Skeletal muscle tissue (tissue), 4 donors: ENCODE data around the gene KATNAL1. TPM values are rescaled to one million over a fixed set of nuclear protein-coding genes. Genes with fewer than 3 reads are reported as not detected.

Experiments used
- H3K27ac ChIP-seq: one replicate; pipeline ENCODE4 v1.7.0; 2013; ENCODE audit warnings: mild to moderate bottlenecking, low read depth, low read length, inconsistent platforms
- H3K27me3 ChIP-seq, 3 donors: one replicate each; pipeline ENCODE4 v1.7.0; 2013; ENCODE audit warnings: low read length in 3 of 3; ENCODE audit not compliant: control insufficient read depth in 3 of 3, insufficient read depth in 3 of 3
- H3K36me3 ChIP-seq, 3 donors: one replicate each; pipeline ENCODE4 v1.7.0; 2013; ENCODE audit warnings: low read length in 3 of 3; ENCODE audit not compliant: control insufficient read depth in 3 of 3, insufficient read depth in 3 of 3
- H3K4me1 ChIP-seq, 3 donors: one replicate each; pipeline ENCODE4 v1.7.0; 2013; ENCODE audit warnings: low read length in 3 of 3, mild to moderate bottlenecking in 3 of 3; ENCODE audit not compliant: control insufficient read depth in 3 of 3, insufficient read depth in 3 of 3
- H3K4me3 ChIP-seq, 3 donors: one replicate each; pipeline ENCODE4 v1.7.0; 2013; ENCODE audit warnings: low read length in 3 of 3
- H3K9ac ChIP-seq, 3 donors: one replicate each; pipeline ENCODE4 v1.7.0; 2013; ENCODE audit warnings: low read length in 3 of 3, mild to moderate bottlenecking in 3 of 3, moderate library complexity in 2 of 3, low read depth in 1 of 3
- H3K9me3 ChIP-seq, 3 donors: one replicate each; pipeline ENCODE4 v1.7.0; 2013; ENCODE audit warnings: low read length in 3 of 3; ENCODE audit not compliant: control insufficient read depth in 3 of 3
- total RNA-seq: library from RNA; depleted of rRNA; stranded (reverse); fragments of >200 nt; gene quantifications from one replicate; pipeline ENCODE4 v1.2.3, GENCODE V29; 2014
- donor health status: Osteomylitis.

The KATNAL1 gene
- total RNA-seq, 1 donor from 2014 or later = 16.2 TPM

- Histone ChIP-seq H3K4me3 (no peak overlapping the region), H3K9me3 (no peaks in the 10 kb centered on the region), H3K9ac (no peak overlapping the region), H3K36me3 (no peaks in the 10 kb centered on the region), H3K27ac (no peak overlapping the region), H3K4me1 (peaks cover 13 to 19% (median 19%) of the 10 kb centered on the region in 3 donors), H3K27me3 (no peaks in the 10 kb centered on the region)
Measured at GRCh38 chr13:30345426-30346100, 38.2 kb upstream of the KATNAL1 start.

GRCh38 chr13:30341815-30342570, 34.6 kb upstream of the KATNAL1 start:
- H3K27me3 ChIP-seq = no peaks in the 10 kb centered on the region
- peaks cover 24 to 36% (median 28%) of the 10 kb centered on the region in 3 donors for H3K4me1 ChIP-seq
- no peak overlapping the region for H3K9ac ChIP-seq
- no peaks in the 10 kb centered on the region for H3K36me3 ChIP-seq
- peak overlapping the region; percentile 11 for H3K27ac ChIP-seq
- peak overlapping the region in 1 of 3 donors; percentile 30 for H3K4me3 ChIP-seq
- H3K9me3 ChIP-seq = no peaks in the 10 kb centered on the region

- Histone ChIP-seq H3K9me3 (no peaks in the 10 kb centered on the region), H3K36me3 (no peaks in the 10 kb centered on the region), H3K9ac (peak overlapping the region in 1 of 3 donors; percentile 51), H3K4me3 (peak overlapping the region in 2 of 3 donors; percentile 35 to 49), H3K27ac (peak overlapping the region; percentile 37), H3K4me1 (peaks cover 24 to 36% (median 28%) of the 10 kb centered on the region in 3 donors), H3K27me3 (no peaks in the 10 kb centered on the region)
Measured at GRCh38 chr13:30340331-30341250, 33.2 kb upstream of the KATNAL1 start.

- Histone ChIP-seq H3K9ac (peak overlapping the region in 1 of 3 donors; percentile 51), H3K4me3 (peak overlapping the region in 2 of 3 donors; percentile 35 to 49), H3K4me1 (peaks cover 24 to 36% (median 28%) of the 10 kb centered on the region in 3 donors), H3K27ac (peak overlapping the region; percentile 37), H3K36me3 (no peaks in the 10 kb centered on the region), H3K27me3 (no peaks in the 10 kb centered on the region), H3K9me3 (no peaks in the 10 kb centered on the region)
Measured at GRCh38 chr13:30339738-30340330, 32.5 kb upstream of the KATNAL1 start.

- no peaks in the 10 kb centered on the region for H3K27me3 ChIP-seq
- H3K27ac ChIP-seq = no peak overlapping the region
- H3K9me3 ChIP-seq = no peaks in the 10 kb centered on the region
- H3K4me3 ChIP-seq = no peak overlapping the region
- peaks cover 24 to 36% (median 28%) of the 10 kb centered on the region in 3 donors for H3K4me1 ChIP-seq
- no peak overlapping the region for H3K9ac ChIP-seq
- no peaks in the 10 kb centered on the region for H3K36me3 ChIP-seq
Measured at GRCh38 chr13:30338952-30339351, 31.6 kb upstream of the KATNAL1 start.

GRCh38 chr13:30338331-30338851, 31.0 kb upstream of the KATNAL1 start:
- peaks cover 24 to 36% (median 28%) of the 10 kb centered on the region in 3 donors for H3K4me1 ChIP-seq
- H3K36me3 ChIP-seq = no peaks in the 10 kb centered on the region
- no peak overlapping the region for H3K4me3 ChIP-seq
- H3K9me3 ChIP-seq = no peaks in the 10 kb centered on the region
- no peaks in the 10 kb centered on the region for H3K27me3 ChIP-seq
- H3K9ac ChIP-seq = no peak overlapping the region
- H3K27ac ChIP-seq = no peak overlapping the region

- H3K27me3 ChIP-seq = no peaks in the 10 kb centered on the region
- no peaks in the 10 kb centered on the region for H3K9me3 ChIP-seq
- no peaks in the 10 kb centered on the region for H3K36me3 ChIP-seq
- H3K4me3 ChIP-seq = no peak overlapping the region
- H3K4me1 ChIP-seq = peaks cover 19 to 29% (median 23%) of the 10 kb centered on the region in 3 donors
- H3K27ac ChIP-seq = no peak overlapping the region
- no peak overlapping the region for H3K9ac ChIP-seq
Measured at GRCh38 chr13:30337061-30337610, 29.8 kb upstream of the KATNAL1 start.

GRCh38 chr13:30334663-30335386, 27.5 kb upstream of the KATNAL1 start:
- Histone ChIP-seq H3K9me3 (no peaks in the 10 kb centered on the region), H3K36me3 (no peaks in the 10 kb centered on the region), H3K4me3 (no peak overlapping the region), H3K27ac (no peak overlapping the region), H3K4me1 (peaks cover 2 to 9% (median 4%) of the 10 kb centered on the region in 3 donors), H3K9ac (no peak overlapping the region), H3K27me3 (no peaks in the 10 kb centered on the region)
